Measurements from ENCODE around the gene ARL6. TPM values are rescaled to one million over a fixed set of nuclear protein-coding genes. Genes with fewer than 3 reads are reported as not detected.

ARL6 gene
- total RNA-seq, 2 experiments from 2014 or later, result 3.7 to 4.1 TPM

Other genes with a start within 250 kb of the ARL6 start
- gene CRYBG3, start 57.3 kb downstream of the ARL6 start, total RNA-seq, result 1 to 10 TPM; 5.3 to 6.2 TPM
- 10 to 100 TPM; 38.4 to 42.0 TPM for gene RIOX2, start 207.7 kb downstream of the ARL6 start, total RNA-seq